ENCODE data around the gene KCNN1.

DNA sequence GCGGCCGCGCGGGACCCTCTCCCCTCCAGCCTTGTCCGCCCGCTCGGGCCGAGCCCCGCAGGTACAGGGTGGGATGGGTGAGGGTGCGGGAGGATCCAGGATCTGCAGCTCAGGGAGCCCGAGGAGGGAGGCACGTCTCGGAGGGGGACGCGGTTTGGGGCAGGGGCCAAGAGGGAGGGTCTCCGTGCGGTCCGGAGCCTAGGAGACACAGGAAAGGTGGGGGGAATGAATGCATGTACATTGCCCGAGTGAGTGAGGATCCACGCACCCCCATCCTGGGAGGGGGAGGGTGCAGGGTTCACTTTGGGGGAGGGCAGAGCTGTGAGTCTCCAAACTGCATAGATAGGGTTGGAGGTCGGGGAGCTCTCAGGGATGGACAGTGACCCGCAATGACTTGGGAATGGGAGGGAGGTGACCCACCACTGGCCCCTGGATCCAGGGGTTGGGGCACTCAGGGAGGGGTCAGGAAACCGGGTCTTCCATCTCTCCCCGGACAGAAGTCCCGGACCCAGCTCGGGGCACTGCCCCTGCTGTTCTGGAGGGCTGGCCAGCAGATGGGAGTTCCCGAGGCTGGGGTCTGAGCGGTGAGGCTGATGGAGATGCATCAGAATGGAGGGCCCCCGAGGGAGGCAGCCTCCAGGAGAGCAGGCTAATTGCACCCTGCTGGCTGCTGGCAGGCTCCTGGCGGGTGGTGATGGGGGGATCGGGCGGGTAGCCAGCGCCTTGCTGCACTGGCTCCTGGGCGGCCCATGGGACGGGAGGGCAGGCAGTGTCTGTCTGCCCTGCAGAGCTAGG, 547 bp downstream of the KCNN1 start:
- TF ChIP-seq, protein P1, sequence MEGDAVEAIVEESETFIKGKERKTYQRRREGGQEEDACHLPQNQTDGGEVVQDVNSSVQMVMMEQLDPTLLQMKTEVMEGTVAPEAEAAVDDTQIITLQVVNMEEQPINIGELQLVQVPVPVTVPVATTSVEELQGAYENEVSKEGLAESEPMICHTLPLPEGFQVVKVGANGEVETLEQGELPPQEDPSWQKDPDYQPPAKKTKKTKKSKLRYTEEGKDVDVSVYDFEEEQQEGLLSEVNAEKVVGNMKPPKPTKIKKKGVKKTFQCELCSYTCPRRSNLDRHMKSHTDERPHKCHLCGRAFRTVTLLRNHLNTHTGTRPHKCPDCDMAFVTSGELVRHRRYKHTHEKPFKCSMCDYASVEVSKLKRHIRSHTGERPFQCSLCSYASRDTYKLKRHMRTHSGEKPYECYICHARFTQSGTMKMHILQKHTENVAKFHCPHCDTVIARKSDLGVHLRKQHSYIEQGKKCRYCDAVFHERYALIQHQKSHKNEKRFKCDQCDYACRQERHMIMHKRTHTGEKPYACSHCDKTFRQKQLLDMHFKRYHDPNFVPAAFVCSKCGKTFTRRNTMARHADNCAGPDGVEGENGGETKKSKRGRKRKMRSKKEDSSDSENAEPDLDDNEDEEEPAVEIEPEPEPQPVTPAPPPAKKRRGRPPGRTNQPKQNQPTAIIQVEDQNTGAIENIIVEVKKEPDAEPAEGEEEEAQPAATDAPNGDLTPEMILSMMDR (IDR thresholded peaks at IDR 0.05 in 8 of 11, conservative IDR thresholded peaks at IDR 0.05 in 3 of 11), result no peak
- no peak for TF ChIP-seq POLR2AphosphoS5 (IDR thresholded peaks at IDR 0.05)
- TF ChIP-seq POLR2A (IDR thresholded peaks at IDR 0.05), result no peak

Data from spleen (tissue), 7 donors.